ENCODE measurements around the gene KRT83.
"Not testable (repeated sequence)": the region's sequence is repeated elsewhere in the genome, so short reads cannot be mapped to it uniquely, and the experiment has no call there.

The KRT83 gene

GRCh38 chr12:52331039-52331438 is 9.8 kb upstream of the KRT83 start:
- FAIRE-seq, result no peak

GRCh38 chr12:52327830-52328500 is 6.8 kb upstream of the KRT83 start:
- no peak for FAIRE-seq

GRCh38 chr12:52327052-52327829 is 6.0 kb upstream of the KRT83 start:
- FAIRE-seq, result no peak

GRCh38 chr12:52324153-52324444 is 2.9 kb upstream of the KRT83 start:
- FAIRE-seq, result no peak

- no peak for FAIRE-seq
These were observed 2.4 kb upstream of the KRT83 start for GRCh38 chr12:52323416-52324152.

- FAIRE-seq, result no peak
These were observed 1.8 kb upstream of the KRT83 start for GRCh38 chr12:52323001-52323400.

GRCh38 chr12:52322069-52322468 is 871 bp upstream of the KRT83 start:
- FAIRE-seq, result no peak

- no peak for FAIRE-seq
These were observed 220 bp upstream of the KRT83 start for GRCh38 chr12:52321418-52321817.

GRCh38 chr12:52319097-52319496 is 2.1 kb downstream of the KRT83 start:
- no peak for FAIRE-seq

- no peak for FAIRE-seq
These were observed 2.8 kb downstream of the KRT83 start for GRCh38 chr12:52318241-52318990.

GRCh38 chr12:52317468-52318052 is 3.6 kb downstream of the KRT83 start:
- FAIRE-seq, result no peak

- FAIRE-seq, result no peak
These were observed 4.5 kb downstream of the KRT83 start for GRCh38 chr12:52316701-52317100.

- no peak for FAIRE-seq
These were observed 4.9 kb downstream of the KRT83 start for GRCh38 chr12:52316290-52316689.

GRCh38 chr12:52315721-52316120 is 5.5 kb downstream of the KRT83 start:
- FAIRE-seq, result not testable (repeated sequence)

GRCh38 chr12:52314511-52314910 is 6.7 kb downstream of the KRT83 start:
- FAIRE-seq, result no peak

GRCh38 chr12:52313926-52314325 is 7.3 kb downstream of the KRT83 start:
- FAIRE-seq, result no peak

- FAIRE-seq, result no peak
These were observed 7.7 kb downstream of the KRT83 start for GRCh38 chr12:52313461-52313860.

- FAIRE-seq, result no peak
These were observed 9.1 kb downstream of the KRT83 start for GRCh38 chr12:52312086-52312485.

- no peak for FAIRE-seq
These were observed 9.9 kb downstream of the KRT83 start for GRCh38 chr12:52311285-52311648.

- FAIRE-seq, result no peak
These were observed 10.4 kb downstream of the KRT83 start for GRCh38 chr12:52310622-52311284.

GRCh38 chr12:52308806-52309425 is 12.3 kb downstream of the KRT83 start:
- no peak for FAIRE-seq

Measured in colon (tissue), 2 donors.